GM19463 (cell line): ENCODE results near the gene WLS.

Experiments used
- ATAC-seq: cut with Tn5 transposase; IDR thresholded peaks from one replicate; pipeline ENCODE4 v1.9.1; 2021; ENCODE audit warnings: mild to moderate bottlenecking, moderate library complexity; ENCODE audit not compliant: unreplicated experiment

The WLS gene

DNA sequence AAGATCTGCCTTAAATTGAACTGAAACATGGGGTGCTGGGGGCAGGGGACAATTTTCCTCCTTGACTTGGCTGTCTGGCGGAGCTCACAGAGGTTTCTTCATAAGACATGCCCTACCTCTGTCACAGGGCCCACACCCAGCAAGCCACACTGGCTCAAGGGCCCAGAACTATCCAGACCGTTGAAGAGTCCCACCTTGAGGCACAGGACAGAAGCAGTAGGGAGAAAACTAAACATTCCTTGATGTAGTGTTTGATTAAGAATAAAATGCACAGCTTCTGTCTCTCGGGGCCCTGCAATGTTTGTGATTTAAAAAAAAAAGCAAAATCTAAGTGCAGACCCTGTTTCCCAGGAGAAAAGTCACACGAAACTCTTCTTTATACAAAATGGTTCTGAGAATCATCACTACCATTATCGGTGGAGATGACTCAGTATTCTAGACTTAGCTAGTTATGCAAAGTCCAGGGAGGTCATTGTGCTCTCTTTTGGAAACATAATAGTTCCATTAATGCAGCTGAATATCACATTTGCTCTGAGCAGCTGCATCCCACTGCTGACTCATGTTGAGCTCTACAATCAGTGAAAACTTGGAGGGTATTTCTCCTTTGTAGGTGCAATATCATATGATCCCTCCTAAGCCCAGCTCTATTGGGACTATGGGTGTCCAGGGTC, 128.3 kb downstream of the WLS start:
- ATAC-seq: no peak

DNA sequence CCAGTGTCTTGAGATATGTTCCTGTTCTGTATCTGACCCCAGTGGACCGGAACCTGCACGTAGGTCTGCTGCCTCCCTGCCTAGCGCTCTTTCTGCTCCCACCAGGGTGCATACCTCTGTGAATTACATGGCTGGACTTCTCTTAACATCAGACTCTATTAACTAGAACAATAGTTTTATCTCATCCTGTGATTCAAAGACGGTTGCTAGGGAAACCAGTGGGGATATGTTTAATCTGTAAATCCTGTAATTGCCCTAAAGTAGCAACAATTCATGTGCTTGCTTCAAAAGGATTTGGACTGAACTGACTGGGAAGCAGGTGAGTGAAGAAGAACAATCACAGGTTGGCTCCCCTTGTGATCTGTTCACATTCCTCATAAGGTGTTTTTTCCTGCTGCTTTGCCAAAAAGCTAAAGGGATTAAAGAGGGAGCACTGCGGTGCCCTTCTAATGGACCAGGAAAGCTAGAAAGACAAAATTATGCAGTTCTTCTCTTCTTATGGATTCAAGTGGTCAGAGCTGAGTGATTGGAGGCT, 129.2 kb downstream of the WLS start:
- ATAC-seq: no peak

DNA sequence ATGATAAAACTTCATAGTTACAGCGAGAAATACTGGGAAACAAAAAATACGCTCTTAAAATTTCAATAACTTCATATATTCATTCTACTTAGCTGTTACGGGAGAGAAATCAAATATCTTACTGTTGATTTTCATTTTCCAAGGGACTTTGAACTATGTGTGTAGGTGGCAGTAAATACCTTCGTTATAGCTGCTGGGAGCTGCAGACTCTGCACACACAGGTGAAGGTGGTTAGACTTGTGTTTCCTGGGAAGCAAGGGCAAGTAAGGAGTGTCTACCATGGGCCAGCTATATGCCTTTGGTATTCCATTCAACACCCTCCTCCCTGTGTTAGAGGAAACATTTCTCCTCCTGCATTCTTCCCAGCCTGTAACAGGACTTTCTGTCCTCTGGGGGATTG, 130.5 kb downstream of the WLS start:
- no peak for ATAC-seq

DNA sequence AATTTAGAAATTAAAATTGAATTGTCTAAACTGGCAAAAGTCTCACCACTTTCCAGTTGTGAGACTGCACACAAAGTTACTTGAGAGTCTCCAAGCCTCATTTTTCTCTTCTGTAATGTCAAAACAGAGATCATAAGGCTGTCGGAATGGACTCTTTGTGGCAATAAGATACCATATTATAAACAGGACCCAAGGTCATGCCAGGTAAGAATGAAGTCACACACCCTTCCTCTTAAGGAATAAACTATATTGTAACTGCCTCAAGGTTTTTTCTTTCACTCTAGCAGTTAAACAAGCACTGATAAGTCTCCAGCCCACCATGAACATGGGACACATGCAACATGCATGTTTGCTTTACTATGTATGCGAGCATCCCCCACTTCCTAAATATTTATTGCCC, 131.8 kb downstream of the WLS start:
- ATAC-seq: no peak

DNA sequence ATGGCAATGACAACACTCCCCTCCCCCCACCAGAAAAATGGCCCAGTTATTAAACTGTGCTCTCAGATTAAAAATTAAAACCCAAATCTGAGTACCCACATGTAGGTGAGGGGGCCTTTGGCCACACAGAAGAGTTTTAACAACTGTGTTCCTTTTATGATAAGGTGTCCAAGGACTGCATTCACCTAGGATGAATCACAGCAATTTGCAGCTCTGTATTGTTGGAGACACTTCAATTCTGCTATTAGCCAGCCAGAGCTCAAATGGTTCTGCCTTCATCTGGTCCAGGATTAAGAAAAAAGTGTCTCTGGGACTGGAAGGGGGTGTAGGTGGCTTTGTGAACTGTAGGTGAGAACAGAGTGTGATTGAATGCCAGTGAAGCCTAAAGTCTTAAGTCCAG, 138.6 kb downstream of the WLS start:
- ATAC-seq: no peak

DNA sequence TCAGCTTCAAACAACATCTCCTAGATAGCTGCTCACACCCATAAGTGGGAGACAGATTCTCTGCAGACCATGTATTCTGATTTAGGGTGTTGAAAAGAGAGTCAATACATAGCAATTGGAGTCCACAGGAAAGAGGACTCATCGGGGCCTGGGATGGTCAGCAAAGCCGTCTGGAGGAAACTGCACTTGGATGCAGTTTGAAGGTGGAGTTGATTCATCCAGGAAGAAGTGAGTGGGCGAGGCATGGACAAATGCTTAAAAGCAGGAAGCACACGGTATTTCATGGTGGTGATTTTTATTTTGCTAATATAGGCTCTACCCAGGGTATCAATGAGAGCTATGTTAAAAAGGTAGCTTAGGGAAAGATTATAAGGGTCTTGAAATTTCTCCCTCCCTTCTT, 145.1 kb downstream of the WLS start:
- ATAC-seq: no peak

DNA sequence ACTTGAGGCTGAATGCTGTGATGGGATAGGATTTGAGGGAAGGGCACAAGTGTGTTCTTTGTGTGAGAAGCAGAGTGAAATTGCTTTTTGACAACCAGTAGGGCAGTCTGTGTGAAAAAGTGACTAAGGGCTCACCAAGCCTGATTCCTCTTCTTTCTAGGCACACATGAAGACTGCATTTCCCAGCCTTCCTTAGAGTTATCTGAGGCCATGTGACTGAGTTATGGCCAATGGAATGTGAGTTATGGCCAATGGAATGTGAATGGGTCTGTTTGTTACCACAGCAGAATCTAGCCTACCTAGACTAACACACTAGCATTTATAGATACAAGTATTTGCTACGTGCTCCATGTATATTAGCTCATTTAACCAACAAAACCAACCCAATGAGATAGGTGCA, 146.6 kb downstream of the WLS start:
- no peak for ATAC-seq

DNA sequence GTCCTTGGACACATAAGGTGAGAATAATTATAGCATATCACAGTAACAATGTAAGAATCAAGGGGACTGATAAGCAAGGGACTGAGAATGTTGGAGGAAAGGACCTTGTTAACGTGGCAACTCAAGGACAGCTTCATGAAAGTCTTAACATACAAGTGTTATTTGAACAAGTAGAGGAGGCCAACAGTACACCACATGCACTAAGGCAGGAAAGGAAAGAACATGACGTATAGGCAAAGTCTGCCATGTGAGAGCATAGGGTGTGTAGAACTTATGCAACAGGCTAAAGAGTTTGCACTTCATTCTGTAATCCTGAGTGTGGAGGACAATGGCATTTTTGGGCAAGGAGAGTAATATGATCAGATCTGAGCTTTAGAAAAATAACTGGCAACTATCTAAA, 148.6 kb downstream of the WLS start:
- no peak for ATAC-seq

DNA sequence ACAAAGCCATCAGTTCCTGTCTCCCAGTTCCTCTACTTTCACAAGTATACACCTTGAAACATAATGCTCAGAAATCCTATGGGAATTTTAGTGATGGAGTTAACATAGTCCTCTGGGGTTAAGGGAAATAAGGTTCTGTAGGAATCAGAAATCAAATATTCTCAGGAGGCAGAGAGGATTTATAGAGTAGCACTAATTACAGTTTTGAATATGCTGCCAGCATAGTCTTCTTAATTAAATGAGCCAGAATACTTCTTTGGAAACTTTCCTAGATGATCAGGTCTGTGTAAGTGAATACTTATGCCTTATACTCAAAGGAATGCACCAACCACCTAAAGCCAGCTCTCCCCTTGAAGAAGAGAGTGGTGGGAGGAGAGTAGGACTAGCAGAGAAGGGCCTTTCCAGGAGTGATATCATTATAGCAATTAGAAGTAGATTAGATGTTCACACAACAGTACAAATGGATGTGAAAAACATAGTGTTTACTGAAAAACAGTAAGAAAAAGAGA, 150.5 kb downstream of the WLS start:
- ATAC-seq: no peak

DNA sequence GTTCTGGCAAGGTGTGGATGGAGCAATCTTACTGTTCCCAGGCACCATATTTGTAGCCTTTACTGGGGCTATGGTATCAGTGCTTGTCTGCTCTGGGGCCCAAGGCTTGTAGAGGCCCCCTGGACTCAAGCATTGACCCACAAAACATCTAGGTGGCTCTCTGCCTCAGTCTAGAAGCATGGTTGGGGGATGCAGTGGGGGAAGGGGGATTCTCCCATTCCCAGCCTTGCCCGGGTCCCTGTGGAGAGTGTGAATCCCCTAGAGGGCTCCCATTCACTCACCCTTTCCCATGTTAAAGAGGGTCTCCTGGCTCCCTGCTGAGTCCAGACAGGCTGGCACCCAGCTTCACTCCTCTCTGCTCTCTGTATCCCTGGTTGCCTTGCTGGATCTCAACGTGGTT, 153.7 kb downstream of the WLS start:
- ATAC-seq: no peak
